GM21825 (cell line): ENCODE data around the gene CEP164.

Experiments
- ATAC-seq: cut with Tn5 transposase; IDR thresholded peaks from one replicate; pipeline ENCODE4 v1.9.1; 2021; ENCODE audit warnings: mild to moderate bottlenecking, moderate library complexity; ENCODE audit not compliant: unreplicated experiment

The CEP164 gene

DNA sequence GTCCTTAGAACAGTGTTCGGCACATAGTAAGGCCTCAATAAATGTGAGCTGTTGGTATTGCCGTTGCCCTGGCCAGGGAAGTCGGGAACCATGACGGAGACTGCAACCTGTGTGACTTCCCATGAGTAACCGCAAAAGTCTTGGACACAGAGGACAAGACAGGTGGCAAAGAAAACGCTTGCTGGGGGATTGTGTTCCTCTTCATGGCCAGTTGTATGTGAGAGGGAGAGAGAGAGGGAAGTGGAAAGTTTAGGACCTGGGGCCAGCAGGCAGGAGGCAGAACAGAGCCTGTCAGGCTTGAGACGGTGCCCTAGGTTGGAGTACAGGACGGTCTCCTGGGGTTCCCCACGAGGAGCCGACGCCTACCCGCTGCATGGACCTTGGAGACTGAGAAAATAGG, 90.2 kb downstream of the CEP164 start:
- ATAC-seq = no peak

- no peak for ATAC-seq
Observed at GRCh38 chr11:117418737-117419481, 91.3 kb downstream of the CEP164 start.

- no peak for ATAC-seq
Observed at GRCh38 chr11:117419482-117420142, 92.0 kb downstream of the CEP164 start.

- no peak for ATAC-seq
Observed at GRCh38 chr11:117420143-117420485, 92.5 kb downstream of the CEP164 start.

- ATAC-seq = no peak
Observed at GRCh38 chr11:117420598-117420997, 92.9 kb downstream of the CEP164 start.

DNA sequence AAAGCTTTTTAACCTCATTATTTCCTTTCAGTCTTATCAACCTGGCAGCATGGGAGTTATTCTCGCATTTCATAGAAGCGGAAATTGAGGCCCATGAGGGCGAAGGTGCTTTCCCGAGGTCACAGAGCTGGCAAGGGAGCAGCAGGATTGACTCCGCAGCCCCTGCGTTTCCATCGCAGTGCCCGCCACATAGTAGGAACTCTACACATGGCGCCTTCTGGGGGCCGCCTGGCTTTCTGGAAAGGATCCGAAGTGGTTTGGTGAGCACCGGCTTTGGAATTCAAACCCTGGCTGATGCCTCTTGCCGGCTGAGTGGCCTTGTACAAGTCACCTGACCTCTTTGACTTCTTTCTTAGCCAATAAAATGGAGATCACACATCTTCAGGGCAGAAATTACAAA, 93.4 kb downstream of the CEP164 start:
- no peak for ATAC-seq

DNA sequence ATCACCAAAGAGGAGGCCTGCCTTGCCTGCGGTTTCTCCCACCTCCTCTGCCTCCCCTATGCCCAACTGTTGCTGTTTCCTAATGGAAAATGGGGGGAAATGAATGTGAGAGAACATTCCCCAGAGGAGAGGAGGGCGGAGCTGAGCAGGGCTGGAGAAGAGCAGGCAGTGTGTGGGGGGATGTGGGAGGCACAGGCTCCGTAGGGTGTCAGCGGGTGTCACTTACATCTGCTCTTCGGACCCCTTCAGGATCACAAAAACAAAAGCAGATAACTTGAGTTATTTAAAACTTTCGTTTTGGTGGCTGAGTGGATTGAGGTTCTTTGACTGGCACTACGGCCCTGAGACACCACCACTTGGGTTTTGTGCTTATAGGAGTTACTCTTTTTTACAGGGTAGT, 93.8 kb downstream of the CEP164 start:
- ATAC-seq = no peak

DNA sequence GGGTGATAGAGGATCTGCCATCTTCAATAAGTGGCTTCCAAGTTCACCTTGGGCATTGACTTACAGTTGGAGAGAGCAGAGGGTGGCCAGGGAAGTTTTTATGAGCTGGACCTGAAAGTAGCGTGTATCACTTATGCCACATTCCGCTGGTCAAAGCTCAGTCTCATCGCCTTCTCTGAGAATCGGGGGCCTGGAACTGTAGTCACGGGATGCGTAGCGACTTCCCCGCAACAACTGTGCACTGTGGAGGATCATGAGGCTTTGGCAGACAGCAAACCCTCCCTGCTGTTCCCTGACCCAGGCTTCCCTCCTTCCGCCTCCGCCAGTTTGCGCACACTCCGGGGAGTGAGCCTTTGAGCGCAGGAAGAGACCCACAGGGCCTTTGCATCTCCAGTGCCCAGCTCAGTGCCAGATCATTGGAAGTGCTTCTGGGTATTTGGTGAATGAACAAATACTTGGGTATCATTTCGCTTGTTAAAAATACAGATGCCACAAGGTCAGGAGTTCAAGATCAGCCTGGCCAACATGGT, 95.5 kb downstream of the CEP164 start:
- ATAC-seq = no peak

GRCh38 chr11:117424781-117425180, 97.1 kb downstream of the CEP164 start:
- no peak for ATAC-seq

- ATAC-seq = no peak
Observed at GRCh38 chr11:117425679-117426296, 98.1 kb downstream of the CEP164 start.

GRCh38 chr11:117426297-117426685, 98.6 kb downstream of the CEP164 start:
- ATAC-seq = no peak

GRCh38 chr11:117426941-117427340, 99.3 kb downstream of the CEP164 start:
- ATAC-seq = no peak

DNA sequence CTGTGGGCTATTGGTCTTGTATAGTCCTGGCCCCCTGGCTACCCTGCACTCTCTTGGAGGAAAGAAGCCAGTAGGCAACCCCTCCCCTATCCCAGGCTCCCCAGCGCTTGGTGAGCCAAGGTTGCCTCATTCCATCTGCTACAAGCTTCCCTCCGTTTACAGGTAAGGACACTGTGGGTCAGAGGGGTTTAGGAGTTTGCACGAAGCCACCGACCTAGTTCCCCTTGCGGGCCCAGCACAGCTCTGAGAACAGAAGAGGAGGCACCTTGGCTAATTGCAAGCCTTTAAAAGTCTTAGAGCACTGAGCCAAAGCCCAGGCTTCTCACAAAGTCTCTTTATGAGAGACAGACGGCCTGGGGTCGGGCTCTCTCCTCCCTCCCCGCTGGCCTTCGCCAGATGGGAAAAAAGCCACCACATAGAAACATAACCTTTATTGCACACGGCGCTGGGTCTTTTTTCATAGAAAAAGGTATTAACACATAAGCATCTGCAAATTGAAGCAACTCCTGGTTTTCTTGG, 99.8 kb downstream of the CEP164 start:
- no peak for ATAC-seq

GRCh38 chr11:117428186-117428855, 100.7 kb downstream of the CEP164 start:
- no peak for ATAC-seq

DNA sequence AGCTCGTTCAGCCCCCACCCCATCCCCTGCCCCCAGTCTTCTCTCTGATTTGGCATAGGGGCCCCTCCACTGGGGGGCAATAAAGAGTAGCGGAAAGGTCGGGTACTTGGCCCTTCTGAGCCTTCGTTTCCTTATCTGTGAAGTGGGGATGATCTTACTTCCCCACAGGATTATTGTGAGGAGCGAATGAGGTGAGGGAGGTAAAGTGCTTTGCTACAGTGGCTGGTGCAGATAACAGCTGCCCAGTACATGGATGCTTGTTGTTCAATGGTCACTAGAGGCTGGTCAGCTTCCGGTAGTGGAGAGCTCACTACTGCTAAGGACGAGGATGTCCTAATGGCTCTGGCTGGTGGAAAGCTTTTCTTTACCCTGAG, 101.2 kb downstream of the CEP164 start:
- ATAC-seq = no peak

GRCh38 chr11:117430293-117430955, 102.8 kb downstream of the CEP164 start:
- ATAC-seq = no peak

- ATAC-seq = no peak
Observed at GRCh38 chr11:117431436-117431835, 103.8 kb downstream of the CEP164 start.

- no peak for ATAC-seq
Observed at GRCh38 chr11:117433717-117434116, 106.1 kb downstream of the CEP164 start.

GRCh38 chr11:117434481-117434880, 106.8 kb downstream of the CEP164 start:
- ATAC-seq = no peak

- ATAC-seq = peak; percentile 70
Observed at GRCh38 chr11:117435326-117435725, 107.7 kb downstream of the CEP164 start.
